IPS-18a (cell line): ENCODE results near the gene KCNAB2.

Experiments
- H3K27ac ChIP-seq: one replicate; pipeline ENCODE4 v1.5.1; 2013; ENCODE audit warnings: low read length
- H3K27me3 ChIP-seq: one replicate; pipeline ENCODE4 v1.6.1; 2013; ENCODE audit warnings: mild to moderate bottlenecking, low read length; ENCODE audit not compliant: control insufficient read depth, insufficient read depth
- H3K36me3 ChIP-seq: one replicate; pipeline ENCODE4 v1.6.1; 2013; ENCODE audit warnings: low read depth, low read length; ENCODE audit not compliant: control insufficient read depth
- H3K4me1 ChIP-seq: one replicate; pipeline ENCODE4 v1.6.1; 2013; ENCODE audit warnings: low read depth, low read length; ENCODE audit not compliant: control insufficient read depth
- H3K4me3 ChIP-seq: one replicate; pipeline ENCODE4 v1.5.1; 2013; ENCODE audit warnings: low read length
- H3K9ac ChIP-seq: one replicate; pipeline ENCODE4 v1.6.1; 2013; ENCODE audit warnings: mild to moderate bottlenecking, low read length, moderate library complexity
- H3K9me3 ChIP-seq: one replicate; pipeline ENCODE4 v1.6.1; 2013; ENCODE audit warnings: low read depth, low read length; ENCODE audit not compliant: control insufficient read depth

KCNAB2 gene

DNA sequence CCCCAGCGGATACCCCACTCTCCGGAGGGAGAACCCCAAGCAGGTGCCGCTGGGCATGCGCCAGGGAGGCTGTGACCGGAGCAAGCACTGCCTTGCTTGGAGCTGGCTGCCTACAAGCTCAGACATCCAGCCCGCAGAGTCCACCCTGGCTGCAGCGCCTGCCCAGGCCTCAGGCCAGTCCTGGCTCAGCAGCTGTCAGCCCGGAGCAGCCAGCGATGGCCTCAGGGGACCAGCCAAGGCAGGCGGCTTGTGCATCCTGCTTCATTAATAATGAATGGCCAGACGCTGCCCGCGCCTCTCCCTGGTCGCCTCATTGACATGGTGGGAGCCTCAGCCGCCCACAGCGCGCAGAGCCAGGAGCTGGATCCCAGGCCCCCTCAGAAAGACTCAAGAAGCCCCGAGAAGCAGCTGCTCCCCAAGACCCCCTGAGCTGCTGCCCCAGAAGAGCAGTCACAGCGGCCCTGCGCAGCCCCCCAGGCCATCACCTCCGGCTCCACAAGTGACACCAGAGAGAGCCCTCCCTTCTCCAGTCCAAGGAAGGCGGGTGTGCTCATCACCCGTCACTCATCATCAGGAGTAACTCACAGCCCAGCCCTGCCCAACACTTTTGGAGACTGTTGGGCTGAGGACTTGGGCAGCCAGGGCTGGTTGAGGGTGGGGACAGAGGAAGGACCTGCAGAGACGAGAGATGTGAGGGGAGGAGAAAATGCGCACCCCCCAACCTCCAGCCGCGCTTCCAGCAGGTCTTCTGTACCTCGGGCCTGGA, 19.6 kb downstream of the KCNAB2 start:
- Histone ChIP-seq H3K4me1 (no peaks in the 10 kb centered on the region), H3K36me3 (no peaks in the 10 kb centered on the region), H3K27me3 (no peaks in the 10 kb centered on the region), H3K27ac (no peak overlapping the region), H3K9me3 (no peaks in the 10 kb centered on the region), H3K4me3 (no peak overlapping the region), H3K9ac (no peak overlapping the region)

DNA sequence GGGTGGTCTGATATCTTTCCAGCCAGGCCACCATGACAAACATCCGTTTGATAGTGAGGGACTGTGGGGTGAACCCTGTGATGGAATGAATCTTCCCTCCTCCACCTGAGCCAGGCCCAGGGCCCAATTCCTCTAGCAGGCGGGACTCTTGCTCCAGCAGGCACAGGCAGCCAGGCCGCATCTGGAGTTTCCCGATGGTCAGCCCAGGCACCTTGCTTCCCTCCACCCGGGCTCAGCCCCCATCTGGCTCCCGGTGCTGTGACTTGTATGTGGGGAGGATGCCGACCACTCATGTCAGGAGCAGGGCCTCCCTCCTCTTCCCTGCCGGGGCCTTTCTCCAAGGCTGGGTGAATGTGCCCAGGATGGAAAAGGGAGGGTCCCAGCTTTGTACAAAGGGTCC, 21.0 kb downstream of the KCNAB2 start:
- Histone ChIP-seq H3K27me3 (no peaks in the 10 kb centered on the region), H3K27ac (no peak overlapping the region), H3K9me3 (no peaks in the 10 kb centered on the region), H3K4me3 (no peak overlapping the region), H3K36me3 (no peaks in the 10 kb centered on the region), H3K9ac (no peak overlapping the region), H3K4me1 (no peaks in the 10 kb centered on the region)

DNA sequence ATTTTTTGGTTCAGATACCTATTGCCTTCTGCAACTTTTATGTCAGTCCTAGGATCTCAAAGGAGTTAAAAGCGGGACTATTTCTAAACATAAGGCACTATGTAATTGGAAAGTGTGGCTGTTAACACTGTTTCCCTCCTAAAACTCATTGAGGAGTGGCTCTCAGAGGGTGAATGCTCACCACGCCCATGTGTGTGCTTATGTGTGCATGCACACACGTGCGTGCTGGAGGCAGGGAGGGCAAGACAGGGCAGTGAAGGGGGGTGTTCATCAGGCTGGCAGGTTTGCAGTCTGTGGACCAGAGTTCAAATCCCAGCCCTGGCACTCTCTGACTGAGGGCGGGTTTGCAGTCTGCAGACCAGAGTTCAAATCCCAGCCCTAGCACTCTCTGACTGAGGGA, 22.4 kb downstream of the KCNAB2 start:
- H3K27me3 ChIP-seq, result no peaks in the 10 kb centered on the region
- H3K4me3 ChIP-seq, result no peak overlapping the region
- no peaks in the 10 kb centered on the region for H3K4me1 ChIP-seq
- H3K27ac ChIP-seq, result no peak overlapping the region
- no peaks in the 10 kb centered on the region for H3K9me3 ChIP-seq
- no peak overlapping the region for H3K9ac ChIP-seq
- no peaks in the 10 kb centered on the region for H3K36me3 ChIP-seq

DNA sequence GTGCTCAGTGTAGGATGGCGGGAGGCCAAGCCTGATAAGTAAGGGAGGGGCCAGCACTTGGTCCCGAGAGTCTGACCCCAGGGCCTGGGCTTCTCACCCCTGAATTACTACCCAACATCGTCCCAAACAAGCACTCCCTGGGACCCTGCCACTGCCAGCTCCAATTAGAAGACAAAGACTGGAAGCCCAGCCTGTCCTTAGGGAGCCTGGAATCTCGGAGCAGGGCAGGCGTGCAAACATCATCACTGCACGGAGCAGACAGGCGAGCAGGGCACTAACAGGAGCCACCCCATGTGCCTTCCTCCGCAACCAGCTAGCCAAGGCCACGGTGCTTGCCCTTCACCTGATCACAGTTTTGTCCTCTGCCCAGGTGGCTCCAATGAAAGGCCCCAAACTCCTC, 23.2 kb downstream of the KCNAB2 start:
- no peak overlapping the region for H3K27ac ChIP-seq
- no peaks in the 10 kb centered on the region for H3K36me3 ChIP-seq
- H3K9me3 ChIP-seq, result no peaks in the 10 kb centered on the region
- no peak overlapping the region for H3K9ac ChIP-seq
- H3K4me1 ChIP-seq, result no peaks in the 10 kb centered on the region
- H3K27me3 ChIP-seq, result no peaks in the 10 kb centered on the region
- H3K4me3 ChIP-seq, result no peak overlapping the region

DNA sequence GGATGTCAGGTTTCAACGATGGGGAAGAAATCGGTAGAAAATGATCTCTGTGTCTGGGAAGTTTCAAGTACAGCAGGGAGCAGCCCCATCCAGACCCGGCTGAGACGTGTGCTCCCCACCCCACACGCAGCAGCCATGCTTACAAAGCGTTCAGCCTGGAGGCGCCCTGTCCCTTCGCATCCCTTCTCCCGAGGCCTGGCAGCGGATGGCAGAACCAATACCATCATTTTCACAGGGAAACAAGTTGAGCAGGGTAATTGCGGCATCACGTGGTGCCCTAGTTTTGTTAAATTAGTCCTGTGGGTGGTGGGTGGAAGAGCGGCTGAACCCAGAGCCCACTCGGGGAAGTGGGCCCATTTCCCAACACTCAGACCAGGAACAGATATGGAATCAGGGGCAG, 23.9 kb downstream of the KCNAB2 start:
- Histone ChIP-seq H3K27me3 (no peaks in the 10 kb centered on the region), H3K36me3 (no peaks in the 10 kb centered on the region), H3K4me1 (no peaks in the 10 kb centered on the region), H3K27ac (no peak overlapping the region), H3K9ac (no peak overlapping the region), H3K9me3 (no peaks in the 10 kb centered on the region), H3K4me3 (no peak overlapping the region)

DNA sequence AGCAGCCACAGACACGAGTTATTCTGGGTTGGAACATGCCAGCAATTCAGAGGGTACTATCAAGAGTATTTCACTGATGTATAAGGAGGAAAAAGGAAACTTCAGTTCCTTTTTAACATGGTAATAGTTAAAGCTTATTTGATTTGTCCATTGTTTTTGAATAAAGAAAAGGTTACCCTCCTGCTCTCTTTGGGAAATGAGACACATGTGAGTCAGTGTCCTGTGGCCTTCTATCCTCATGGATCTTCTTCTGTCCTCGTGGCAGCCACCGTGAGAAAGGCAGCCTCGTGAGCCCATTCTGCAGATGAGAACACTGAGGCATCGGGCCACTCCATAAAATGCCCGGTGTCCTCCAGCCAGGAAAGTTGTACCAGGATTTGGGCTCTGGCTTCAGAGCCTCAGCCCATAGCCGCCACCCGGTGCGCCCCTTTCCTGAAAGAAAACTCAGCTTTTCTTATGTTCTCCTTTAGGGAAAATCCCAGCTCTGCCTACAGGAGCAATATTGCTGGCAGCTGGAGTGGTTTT, 24.8 kb downstream of the KCNAB2 start:
- no peak overlapping the region for H3K27ac ChIP-seq
- H3K4me3 ChIP-seq, result no peak overlapping the region
- no peaks in the 10 kb centered on the region for H3K4me1 ChIP-seq
- no peaks in the 10 kb centered on the region for H3K9me3 ChIP-seq
- H3K27me3 ChIP-seq, result no peaks in the 10 kb centered on the region
- H3K9ac ChIP-seq, result no peak overlapping the region
- no peaks in the 10 kb centered on the region for H3K36me3 ChIP-seq

DNA sequence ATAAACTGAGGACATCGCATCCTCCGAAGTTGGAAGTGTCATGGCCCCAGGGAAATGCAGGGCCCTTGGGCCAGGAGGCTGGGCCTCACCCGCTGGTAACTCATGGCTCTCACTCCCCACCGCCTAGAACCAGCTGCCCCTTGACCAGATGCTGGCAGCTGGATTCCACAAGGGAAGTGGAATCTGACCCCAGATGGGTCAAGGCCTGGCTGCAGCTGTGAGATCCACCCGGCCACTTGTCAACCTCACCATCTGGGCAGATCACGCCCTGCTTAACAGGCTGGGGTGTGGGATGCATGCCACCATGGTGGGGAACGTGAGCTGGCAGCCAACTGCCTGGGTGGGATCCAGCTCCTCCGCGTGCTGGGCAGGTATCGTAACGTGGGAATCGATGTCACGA, 25.5 kb downstream of the KCNAB2 start:
- no peaks in the 10 kb centered on the region for H3K36me3 ChIP-seq

DNA sequence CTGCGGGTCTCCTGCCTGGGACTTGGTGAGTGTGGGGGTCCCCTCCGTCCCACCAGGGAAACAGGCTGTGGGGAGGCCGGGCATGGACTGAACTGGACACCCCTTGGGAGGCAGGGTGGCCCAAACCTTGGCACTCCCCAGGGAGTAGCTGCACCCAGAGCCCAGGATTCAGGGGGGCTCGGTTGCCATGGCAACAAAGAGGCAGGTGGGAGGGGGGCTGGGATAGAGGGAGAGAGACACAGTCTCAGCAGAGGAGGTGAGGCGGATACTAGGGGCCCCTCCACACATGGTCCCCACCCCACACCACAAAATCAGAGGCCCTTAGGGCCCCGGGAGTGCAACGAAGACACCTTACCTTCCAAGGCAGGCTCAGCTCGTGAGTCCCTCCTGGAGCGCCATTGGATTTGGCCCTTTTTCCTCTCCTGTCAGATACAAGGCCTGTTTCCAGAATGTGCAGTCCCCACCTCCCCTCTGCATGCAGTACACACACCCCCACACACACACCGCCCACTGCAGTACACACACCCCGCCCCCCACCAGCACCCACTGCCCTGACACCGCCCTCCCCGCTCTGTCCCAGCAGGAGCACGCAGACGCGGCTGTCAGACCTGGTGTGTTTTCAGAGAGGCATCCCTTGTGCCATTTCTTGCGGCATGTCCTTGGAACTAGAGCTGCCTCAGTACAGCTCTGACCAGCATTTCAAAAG, 27.2 kb downstream of the KCNAB2 start:
- H3K4me1 ChIP-seq, result no peaks in the 10 kb centered on the region
- no peaks in the 10 kb centered on the region for H3K27me3 ChIP-seq
- no peak overlapping the region for H3K9ac ChIP-seq
- H3K36me3 ChIP-seq, result no peaks in the 10 kb centered on the region
- no peak overlapping the region for H3K4me3 ChIP-seq
- H3K9me3 ChIP-seq, result no peaks in the 10 kb centered on the region
- H3K27ac ChIP-seq, result no peak overlapping the region

More for the DNA sequence above, 25.5 kb downstream of the KCNAB2 start:
- no peak overlapping the region for H3K9ac ChIP-seq
- H3K27ac ChIP-seq, result no peak overlapping the region
- no peaks in the 10 kb centered on the region for H3K4me1 ChIP-seq
- H3K4me3 ChIP-seq, result no peak overlapping the region
- H3K27me3 ChIP-seq, result no peaks in the 10 kb centered on the region
- no peaks in the 10 kb centered on the region for H3K9me3 ChIP-seq

DNA sequence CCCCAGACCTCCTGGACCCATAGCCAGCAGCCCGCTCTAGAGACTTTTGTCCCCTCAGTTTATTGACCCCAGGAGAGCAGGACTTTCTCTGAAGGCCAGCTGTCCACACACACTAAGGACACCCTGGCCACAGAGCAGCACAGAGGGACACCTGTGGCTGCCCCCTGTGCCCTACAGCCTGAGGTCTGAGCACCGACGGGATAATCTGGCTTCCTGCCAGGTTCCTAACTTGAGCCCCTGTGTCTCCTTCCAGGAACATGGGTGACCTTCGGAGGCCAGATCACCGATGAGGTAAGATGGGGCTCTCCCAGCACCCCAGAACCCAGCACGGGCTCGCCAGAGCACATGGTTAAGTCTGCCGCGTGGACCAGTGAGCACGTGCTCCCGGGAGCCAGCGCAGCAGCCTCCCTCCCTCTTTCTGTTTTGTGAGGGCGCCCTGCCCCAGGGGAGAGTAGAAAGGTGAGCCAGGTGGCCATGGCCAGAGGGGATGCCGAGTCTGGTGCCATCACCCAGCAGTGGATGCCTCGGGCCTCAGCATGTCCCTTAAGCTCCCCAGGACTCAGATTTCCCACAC, 27.9 kb downstream of the KCNAB2 start:
- H3K36me3 ChIP-seq, result no peaks in the 10 kb centered on the region
- no peak overlapping the region for H3K9ac ChIP-seq
- no peak overlapping the region for H3K4me3 ChIP-seq
- H3K27me3 ChIP-seq, result no peaks in the 10 kb centered on the region
- no peaks in the 10 kb centered on the region for H3K9me3 ChIP-seq
- no peak overlapping the region for H3K27ac ChIP-seq
- H3K4me1 ChIP-seq, result no peaks in the 10 kb centered on the region

DNA sequence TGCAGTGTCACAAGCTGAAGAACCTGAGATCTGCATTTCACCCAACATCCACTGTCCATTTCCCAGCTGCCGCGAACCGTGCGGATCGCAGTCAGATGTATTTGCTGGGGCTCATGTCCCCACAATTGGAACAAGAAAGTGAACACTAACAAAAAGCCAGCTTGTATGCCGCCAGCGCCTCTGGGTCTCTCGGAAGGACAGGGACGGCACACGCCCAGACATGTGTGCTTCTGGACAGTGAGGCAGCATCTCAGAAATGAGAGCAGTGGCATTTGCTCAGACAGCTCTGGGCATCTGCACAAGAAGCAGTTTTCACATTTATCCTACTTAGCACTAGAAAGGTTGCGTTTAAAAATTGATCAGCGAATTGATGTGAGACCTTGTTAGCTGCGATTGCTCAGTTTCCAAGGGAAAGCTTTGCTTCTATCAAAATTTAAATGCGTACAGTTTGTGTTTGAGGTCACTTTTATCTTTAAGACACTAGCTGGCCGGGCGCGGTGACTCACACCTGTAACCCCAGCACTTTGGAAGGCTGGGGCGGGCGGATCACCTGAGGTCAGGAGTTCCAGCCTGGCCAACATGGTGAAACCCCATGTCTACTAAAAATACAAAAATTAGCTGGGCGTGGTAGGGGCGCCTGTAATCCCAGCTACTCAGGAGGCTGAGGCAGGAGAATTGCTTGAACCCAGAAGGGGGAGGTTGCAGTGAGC, 28.7 kb downstream of the KCNAB2 start:
- Histone ChIP-seq H3K4me1 (no peaks in the 10 kb centered on the region), H3K9ac (no peak overlapping the region), H3K27ac (no peak overlapping the region), H3K36me3 (no peaks in the 10 kb centered on the region), H3K9me3 (no peaks in the 10 kb centered on the region), H3K4me3 (no peak overlapping the region), H3K27me3 (no peaks in the 10 kb centered on the region)

DNA sequence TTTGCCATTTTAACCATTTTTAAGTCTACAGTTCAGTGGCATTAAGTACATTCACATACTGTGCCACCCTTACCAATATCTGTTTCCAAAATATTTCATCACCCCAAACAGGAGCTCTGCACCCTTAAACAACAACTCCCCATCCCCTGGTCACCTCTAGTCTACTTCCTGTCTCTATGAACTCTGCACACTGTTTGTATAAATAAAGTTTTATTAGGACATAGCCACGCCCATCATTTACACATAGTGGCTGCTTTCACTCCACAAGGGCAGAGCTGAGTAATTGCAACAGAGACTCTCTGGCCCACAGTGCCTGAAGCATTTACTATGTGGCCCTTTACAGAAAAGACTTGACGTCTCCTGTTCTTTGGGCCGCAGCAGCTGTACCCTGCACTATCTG, 30.1 kb downstream of the KCNAB2 start:
- H3K27me3 ChIP-seq, result no peaks in the 10 kb centered on the region
- H3K9me3 ChIP-seq, result no peaks in the 10 kb centered on the region
- H3K36me3 ChIP-seq, result no peaks in the 10 kb centered on the region
- H3K4me3 ChIP-seq, result no peak overlapping the region
- H3K27ac ChIP-seq, result no peak overlapping the region
- H3K9ac ChIP-seq, result no peak overlapping the region
- peaks cover 3% of the 10 kb centered on the region for H3K4me1 ChIP-seq
